ENCODE data around the gene EDIL3. TPM values are rescaled to one million over a fixed set of nuclear protein-coding genes. Genes with fewer than 3 reads are reported as not detected.

The EDIL3 gene
- total and polyA plus RNA-seq, 2 of the 8 experiments (the other 6 are each of a cell fraction or from before 2014, with no cell fraction given), result 14.7 to 47.2 TPM

GRCh38 chr5:84115727-84116126, 269.0 kb downstream of the EDIL3 start:
- Histone ChIP-seq H3K4me3 (ENCODE audit: extremely low read depth in 1 of 4, insufficient read depth in 2 of 4, low read depth in 3 of 4, low read length in 4 of 4) (no peak overlapping the region), H4K5ac (ENCODE audit: insufficient read length, low read depth, low read length) (no peak overlapping the region), H4K8ac (ENCODE audit: extremely low read depth, insufficient read depth, low read length) (no peak overlapping the region), H2AFZ (ENCODE audit: low read length) (no peak overlapping the region), H3K4ac (replicated peaks; ENCODE audit: insufficient read length, low read depth, low read length) (no peak overlapping the region), H3K18ac (ENCODE audit: extremely low read depth, low read length) (no peak overlapping the region), H3K27me3 (replicated peaks in 1 of 4; ENCODE audit: control insufficient read depth in 3 of 4, extremely low read depth in 1 of 4, insufficient read depth in 3 of 4, low read length in 3 of 4) (no peaks in the 10 kb centered on the region), H3K23ac (ENCODE audit: insufficient read length) (no peak overlapping the region), H3K9me3 (ENCODE audit: insufficient read depth in 2 of 2, low read depth in 1 of 2, low read length in 1 of 2) (no peaks in the 10 kb centered on the region), H3K79me1 (ENCODE audit: low read depth, low read length) (no peaks in the 10 kb centered on the region), H4K20me1 (replicated peaks in 1 of 2; ENCODE audit: control insufficient read depth in 1 of 2, insufficient read depth in 2 of 2, low read length in 2 of 2) (no peaks in the 10 kb centered on the region), H2BK5ac (ENCODE audit: low read depth, low read length) (no peak overlapping the region), H3K23me2 (ENCODE audit: low read depth, low read length) (no peaks in the 10 kb centered on the region), H2BK20ac (ENCODE audit: low read length) (no peak overlapping the region), H4K91ac (replicated peaks; ENCODE audit: insufficient read length, low read length) (no peak overlapping the region), H3K36me3 (ENCODE audit: control insufficient read depth in 2 of 4, insufficient read depth in 4 of 4, low read length in 3 of 4) (no peaks in the 10 kb centered on the region), H3K56ac (replicated peaks; ENCODE audit: insufficient read length, low read depth, low read length) (no peak overlapping the region), H2BK12ac (ENCODE audit: low read depth, low read length) (no peak overlapping the region), H3K27ac (ENCODE audit: low read depth, low read length) (no peak overlapping the region), H3K79me2 (ENCODE audit: control insufficient read depth in 1 of 2, insufficient read depth in 2 of 2, low read length in 2 of 2) (no peaks in the 10 kb centered on the region), H3K9ac (replicated peaks in 1 of 4; ENCODE audit: extremely low read depth in 1 of 4, low read depth in 3 of 4, low read length in 3 of 4) (no peak overlapping the region), H3K4me1 (replicated peaks in 1 of 4; ENCODE audit: control insufficient read depth in 3 of 4, insufficient read depth in 4 of 4, low read length in 3 of 4) (peaks cover 0 to 11% (median 6%) of the 10 kb centered on the region in 4 experiments; a peak in 4 of 7 replicates), H3K14ac (ENCODE audit: insufficient read length) (no peak overlapping the region), H3K4me2 (ENCODE audit: insufficient read depth in 1 of 2, low read depth in 2 of 2, low read length in 2 of 2) (no peak overlapping the region), H2BK120ac (replicated peaks; ENCODE audit: low read depth, low read length) (no peak overlapping the region), H2BK15ac (ENCODE audit: low read length) (no peak overlapping the region), H2AK5ac (ENCODE audit: low read depth, low read length) (no peak overlapping the region)
- 96% methylated on average over 1 of the region's 1 CpG; no CpG with 5 or more reads in 1 of the 2 experiments for WGBS, 2 experiments (ENCODE audit: extremely low coverage in 1 of 2, insufficient coverage in 1 of 2, insufficient read length in 1 of 2, insufficient replicate concordance in 2 of 2, low coverage in 1 of 2, low lambda C conversion rate in 2 of 2, missing lambda C conversion rate in 1 of 2)
- DNase-seq (ENCODE audit: low read depth in 1 of 2, low spot score in 2 of 2), result no peak
- TF ChIP-seq CBX5 (IDR thresholded peaks at IDR 0.05; ENCODE audit: low read depth, low read length) (no peak), KDM4A (IDR thresholded peaks at IDR 0.05; ENCODE audit: low read depth, low read length, severe bottlenecking) (no peak), BRCA1 (IDR thresholded peaks at IDR 0.05; ENCODE audit: low read depth, low read length) (no peak), RAD21 (IDR thresholded peaks at IDR 0.05 in 1 of 2, conservative IDR thresholded peaks at IDR 0.05 in 1 of 2; ENCODE audit: low read depth in 2 of 2, low read length in 2 of 2) (no peak), KDM1A (IDR thresholded peaks at IDR 0.05; ENCODE audit: borderline replicate concordance, low read length) (no peak), TEAD4 (IDR thresholded peaks at IDR 0.05; ENCODE audit: low read depth, low read length) (no peak), ASH2L (IDR thresholded peaks at IDR 0.05; ENCODE audit: low read length) (no peak), CREB1 (IDR thresholded peaks at IDR 0.05) (no peak), CTBP2 (IDR thresholded peaks at IDR 0.05; ENCODE audit: borderline replicate concordance, insufficient read depth, insufficient read length, low read length) (no peak), NANOG (IDR thresholded peaks at IDR 0.05; ENCODE audit: insufficient read depth, low read depth, low read length, poor library complexity, severe bottlenecking) (no peak), SIN3A (conservative IDR thresholded peaks at IDR 0.05 in 1 of 2, IDR thresholded peaks at IDR 0.05 in 1 of 2; ENCODE audit: low read depth in 1 of 2, low read length in 2 of 2) (no peak), SUZ12 (IDR thresholded peaks at IDR 0.05; ENCODE audit: low read length) (no peak), RNF2 (IDR thresholded peaks at IDR 0.05; ENCODE audit: borderline replicate concordance, low read depth, low read length, missing control alignments, poor library complexity, severe bottlenecking) (no peak)
- no peak for FAIRE-seq
- ChIA-PET POLR2A (ENCODE audit: partially characterized antibody) (no interaction called here), CTCF (ENCODE audit: partially characterized antibody) (interaction anchor here (0.6 to 1.3 kb wide), 4 partner anchors 9 to 468 kb away, joined by 3 to 4 read pairs (median 3); no protein-coding TSS in a partner anchor)

Measured in H1 (cell line).